ENCODE data around the gene SLC4A1.

SLC4A1 gene

GRCh38 chr17:44200478-44201155, 67.3 kb downstream of the SLC4A1 start:
- Histone ChIP-seq H3K4me1 (ENCODE audit: control insufficient read depth, insufficient read depth, low read length) (peaks cover 12% of the 10 kb centered on the region), H3K4me3 (ENCODE audit: low read depth, low read length) (peak overlapping the region; percentile 90), H3K27me3 (ENCODE audit: control insufficient read depth, insufficient read depth, low read length) (no peaks in the 10 kb centered on the region), H3K9ac (ENCODE audit: low read depth, low read length) (peak overlapping the region; percentile 83), H3K27ac (ENCODE audit: low read depth, low read length) (peak overlapping the region; percentile 98), H3K9me3 (ENCODE audit: control insufficient read depth, insufficient read depth, low read length) (no peaks in the 10 kb centered on the region), H3K36me3 (ENCODE audit: control insufficient read depth, insufficient read depth, low read length) (peaks cover 19% of the 10 kb centered on the region)

- Histone ChIP-seq H3K4me1 (ENCODE audit: control insufficient read depth, insufficient read depth, low read length) (peaks cover 12% of the 10 kb centered on the region), H3K9ac (ENCODE audit: low read depth, low read length) (peak within 1 kb of the TSS; percentile 83), H3K36me3 (ENCODE audit: control insufficient read depth, insufficient read depth, low read length) (peaks cover 27% of the 10 kb centered on the region), H3K27ac (ENCODE audit: low read depth, low read length) (peak within 1 kb of the TSS; percentile 98), H3K9me3 (ENCODE audit: control insufficient read depth, insufficient read depth, low read length) (no peaks in the 10 kb centered on the region), H3K27me3 (ENCODE audit: control insufficient read depth, insufficient read depth, low read length) (no peaks in the 10 kb centered on the region), H3K4me3 (ENCODE audit: low read depth, low read length) (peak within 1 kb of the TSS; percentile 92)
These were observed 68.1 kb downstream of the SLC4A1 start, which contains the start of gene ATXN7L3 for GRCh38 chr17:44199553-44200477. TSS of gene ATXN7L3 (minus strand) at chr17:44199884. CDS start at chr17:44198070, 1,814 bp downstream.

- Histone ChIP-seq H3K9ac (ENCODE audit: low read depth, low read length) (peak overlapping the region; percentile 70), H3K4me3 (ENCODE audit: low read depth, low read length) (peak overlapping the region; percentile 92), H3K4me1 (ENCODE audit: control insufficient read depth, insufficient read depth, low read length) (peaks cover 9% of the 10 kb centered on the region), H3K27me3 (ENCODE audit: control insufficient read depth, insufficient read depth, low read length) (no peaks in the 10 kb centered on the region), H3K9me3 (ENCODE audit: control insufficient read depth, insufficient read depth, low read length) (no peaks in the 10 kb centered on the region), H3K36me3 (ENCODE audit: control insufficient read depth, insufficient read depth, low read length) (peaks cover 36% of the 10 kb centered on the region), H3K27ac (ENCODE audit: low read depth, low read length) (peak overlapping the region; percentile 93)
These were observed 69.0 kb downstream of the SLC4A1 start for GRCh38 chr17:44198721-44199552.
